CD4-positive, alpha-beta T cell (primary cell): Measurements from ENCODE around the gene GGT7. TPM values are rescaled to one million over a fixed set of nuclear protein-coding genes. Genes with fewer than 3 reads are reported as not detected.

Experiments used
- ATAC-seq: fragments of 200-7000 bp; cut with Tn5 transposase; one replicate; pipeline ENCODE4 v1.10.0; 2022; ENCODE audit warnings: mild to moderate bottlenecking; ENCODE audit not compliant: poor library complexity
- CTCF ChIA-PET: fragments of 350-600 bp; sonication (Branson Sonifier 250); formaldehyde crosslinking; loops from one replicate; lab custom pipeline; 2021; ENCODE audit warnings: antibody characterized with exemption, inconsistent platforms; lab: Charles Lee
- POLR2A ChIA-PET: fragments of 350-600 bp; sonication (Branson Sonifier 250); formaldehyde crosslinking; loops from one replicate; lab custom pipeline; 2021; ENCODE audit warnings: antibody characterized with exemption, inconsistent platforms; lab: Charles Lee
- DNase-seq, 14 experiments: peaks; one replicate each; pipeline ENCODE4 v3.0.0-alpha.2; 2013 to 2020; ENCODE audit warnings: mixed read lengths in 2 of 14
- H3K27ac ChIP-seq, 2 donors: one replicate each; pipeline versions ENCODE4 v1.5.1 to v1.7.0; 2013; ENCODE audit warnings: low read length in 2 of 2, low read depth in 1 of 2, mild to moderate bottlenecking in 1 of 2
- H3K27me3 ChIP-seq, 2 experiments: 1 replicate in 1 of 2; 2 replicates in 1 of 2; pipeline versions ENCODE4 v1.6.1 to v1.7.0; 2013; ENCODE audit warnings: low read length in 2 of 2, control low read depth in 1 of 2, mild to moderate bottlenecking in 1 of 2, moderate library complexity in 1 of 2; ENCODE audit not compliant: insufficient read depth in 2 of 2, control insufficient read depth in 1 of 2
- H3K36me3 ChIP-seq: one replicate; pipeline ENCODE4 v1.6.1; 2013; ENCODE audit warnings: low read length, control low read depth; ENCODE audit not compliant: insufficient read depth
- H3K4me1 ChIP-seq: one replicate; pipeline ENCODE4 v1.6.1; 2013; ENCODE audit warnings: low read length, control low read depth; ENCODE audit not compliant: insufficient read depth
- H3K4me3 ChIP-seq: one replicate; pipeline ENCODE4 v1.5.1; 2013; ENCODE audit warnings: mild to moderate bottlenecking, low read length, moderate library complexity
- H3K9me3 ChIP-seq, 2 experiments: 1 replicate in 1 of 2; 2 replicates in 1 of 2; pipeline versions ENCODE4 v1.6.1 to v1.7.0; 2013; ENCODE audit warnings: low read length in 2 of 2, mild to moderate bottlenecking in 2 of 2, control low read depth in 1 of 2, moderate library complexity in 1 of 2; ENCODE audit not compliant: control insufficient read depth in 1 of 2, insufficient read depth in 1 of 2
- H3K27ac Mint-ChIP-seq: one replicate; pipeline ENCODE4 v1.8.0; 2020; ENCODE audit warnings: mixed read lengths
- H3K27me3 Mint-ChIP-seq: one replicate; pipeline ENCODE4 v1.8.0; 2021; ENCODE audit warnings: mixed read lengths
- H3K36me3 Mint-ChIP-seq: one replicate; pipeline ENCODE4 v1.8.0; 2021; ENCODE audit warnings: low read depth, mixed read lengths
- H3K4me1 Mint-ChIP-seq: one replicate; pipeline ENCODE4 v1.8.0; 2021; ENCODE audit warnings: low read depth, mixed read lengths
- H3K4me3 Mint-ChIP-seq: one replicate; pipeline ENCODE4 v1.8.0; 2020; ENCODE audit warnings: mild to moderate bottlenecking, mixed read lengths
- H3K9me3 Mint-ChIP-seq: one replicate; pipeline ENCODE4 v1.8.0; 2020; ENCODE audit warnings: mixed read lengths
- intact Hi-C, 2 experiments: fragments of 100-400 bp; cut with DNase I in 1 of 2; cut with micrococcal nuclease in 1 of 2; formaldehyde crosslinking; loops; one replicate each; pipeline versions ENCODE4 v1.15.1 to v1.9.0; 2023 to 2025; cut with DNase I, micrococcal nuclease
- total RNA-seq, 174 experiments: library from RNA in 2 of 174; stranded (reverse) in 2 of 174; gene quantifications; one replicate each; pipeline ENCODE4 v1.2.3 and lab custom pipeline; 2021 to 2026
- TF ChIP-seq, protein P1 (sequence below): fragments of 200-600 bp; IDR thresholded peaks from one replicate; pipeline ENCODE4 v1.8.0; 2022; ENCODE audit warnings: antibody characterized with exemption, mild to moderate bottlenecking

Gene GGT7
- total RNA-seq, 2 experiments from 2014 or later, result 32.4 to 32.6 TPM

DNA sequence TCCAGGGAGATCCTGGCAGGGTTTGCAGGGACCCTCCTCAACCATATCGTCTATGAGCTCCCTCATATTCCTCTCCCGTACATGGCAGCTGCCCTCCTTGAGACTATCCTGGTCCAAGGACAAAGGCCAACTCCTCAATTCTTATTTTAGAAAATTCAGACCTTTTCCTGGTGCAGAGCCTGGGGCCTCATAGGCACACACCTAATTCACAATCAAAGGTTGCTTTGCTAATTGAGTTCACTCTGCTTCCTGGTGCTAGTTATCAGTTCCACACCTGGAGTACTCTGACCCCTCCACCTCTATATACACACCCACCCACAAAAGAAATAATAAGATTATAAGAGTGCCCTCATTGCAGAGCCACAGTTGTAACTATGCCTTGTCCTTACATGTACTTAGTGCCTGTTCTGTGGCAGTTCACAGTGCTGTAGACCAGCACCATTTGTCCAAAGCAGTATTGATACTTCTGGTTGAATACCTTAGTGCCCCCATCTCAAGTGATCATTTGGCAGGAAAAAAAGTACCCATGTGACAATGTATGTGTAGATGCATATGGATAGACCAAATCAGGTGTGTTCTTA lies 44.2 kb upstream of the GGT7 start:
- Mint-ChIP-seq H3K27me3 (no peaks in the 10 kb centered on the region), H3K27ac (no peak overlapping the region), H3K4me1 (peaks cover 21% of the 10 kb centered on the region), H3K36me3 (peaks cover 24% of the 10 kb centered on the region), H3K9me3 (no peaks in the 10 kb centered on the region), H3K4me3 (no peak overlapping the region)
- Histone ChIP-seq H3K4me1 (peaks cover 12% of the 10 kb centered on the region), H3K27ac (no peak overlapping the region), H3K9me3 (no peaks in the 10 kb centered on the region), H3K27me3 (no peaks in the 10 kb centered on the region), H3K4me3 (no peak overlapping the region), H3K36me3 (peaks cover 9% of the 10 kb centered on the region)
- TF ChIP-seq, protein P1, sequence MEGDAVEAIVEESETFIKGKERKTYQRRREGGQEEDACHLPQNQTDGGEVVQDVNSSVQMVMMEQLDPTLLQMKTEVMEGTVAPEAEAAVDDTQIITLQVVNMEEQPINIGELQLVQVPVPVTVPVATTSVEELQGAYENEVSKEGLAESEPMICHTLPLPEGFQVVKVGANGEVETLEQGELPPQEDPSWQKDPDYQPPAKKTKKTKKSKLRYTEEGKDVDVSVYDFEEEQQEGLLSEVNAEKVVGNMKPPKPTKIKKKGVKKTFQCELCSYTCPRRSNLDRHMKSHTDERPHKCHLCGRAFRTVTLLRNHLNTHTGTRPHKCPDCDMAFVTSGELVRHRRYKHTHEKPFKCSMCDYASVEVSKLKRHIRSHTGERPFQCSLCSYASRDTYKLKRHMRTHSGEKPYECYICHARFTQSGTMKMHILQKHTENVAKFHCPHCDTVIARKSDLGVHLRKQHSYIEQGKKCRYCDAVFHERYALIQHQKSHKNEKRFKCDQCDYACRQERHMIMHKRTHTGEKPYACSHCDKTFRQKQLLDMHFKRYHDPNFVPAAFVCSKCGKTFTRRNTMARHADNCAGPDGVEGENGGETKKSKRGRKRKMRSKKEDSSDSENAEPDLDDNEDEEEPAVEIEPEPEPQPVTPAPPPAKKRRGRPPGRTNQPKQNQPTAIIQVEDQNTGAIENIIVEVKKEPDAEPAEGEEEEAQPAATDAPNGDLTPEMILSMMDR, result no peak
- ChIA-PET CTCF (interaction anchor here (1.3 kb wide), 1 partner anchor 36 kb away, joined by 4 read pairs; no protein-coding TSS in a partner anchor), POLR2A (no interaction called here)
- intact Hi-C loops, result no loop called here
- no peak for ATAC-seq
- no peak for DNase-seq

DNA sequence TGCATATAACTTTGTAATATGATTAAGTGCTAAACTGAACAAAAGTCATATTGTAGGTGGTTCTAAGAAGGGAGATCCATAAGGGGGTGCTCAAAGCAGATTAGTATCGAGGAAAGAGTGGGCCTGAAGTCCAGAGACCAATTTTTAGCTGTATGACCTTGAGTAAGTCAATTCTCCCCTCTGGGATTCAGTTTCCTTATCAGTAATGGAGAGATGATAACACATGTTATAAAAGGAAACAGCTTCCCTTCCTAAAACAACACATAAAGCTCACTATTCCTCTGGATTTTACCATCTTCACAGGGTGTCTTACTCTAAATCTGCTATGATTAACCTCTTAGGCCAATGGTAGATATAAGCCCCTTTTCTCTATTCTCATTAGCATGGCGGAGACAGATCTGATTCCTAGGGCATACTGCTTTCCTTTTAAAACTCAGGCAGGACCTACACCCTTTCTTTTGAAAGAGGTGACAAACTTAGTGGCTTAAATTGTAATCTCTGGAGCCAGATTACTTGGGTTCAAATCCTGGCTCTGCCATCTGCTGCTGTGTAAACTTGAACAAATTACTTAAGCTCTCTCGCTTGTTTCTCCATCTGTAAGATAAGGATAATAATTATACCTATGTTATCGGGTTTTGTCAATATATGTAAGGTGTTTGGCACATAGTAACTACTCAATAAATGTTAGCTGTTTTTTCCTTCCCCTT lies 43.2 kb upstream of the GGT7 start:
- CTCF ChIA-PET, result interaction anchor here (1.3 kb wide), 1 partner anchor 35 kb away, joined by 4 read pairs; no protein-coding TSS in a partner anchor
- Histone ChIP-seq H3K4me3 (no peak overlapping the region), H3K9me3 (no peaks in the 10 kb centered on the region), H3K36me3 (peaks cover 2% of the 10 kb centered on the region), H3K27me3 (no peaks in the 10 kb centered on the region), H3K27ac (no peak overlapping the region), H3K4me1 (peaks cover 12% of the 10 kb centered on the region)
- H3K27me3 Mint-ChIP-seq, result no peaks in the 10 kb centered on the region
- DNase-seq (no peak), ATAC-seq (no peak)
- intact Hi-C loops, result no loop called here
- TF ChIP-seq, protein P1, result no peak
- H3K27ac Mint-ChIP-seq, result no peak overlapping the region
- no peaks in the 10 kb centered on the region for H3K9me3 Mint-ChIP-seq
- no peak overlapping the region for H3K4me3 Mint-ChIP-seq
- POLR2A ChIA-PET, result no interaction called here
- H3K4me1 Mint-ChIP-seq, result peaks cover 21% of the 10 kb centered on the region
- peaks cover 20% of the 10 kb centered on the region for H3K36me3 Mint-ChIP-seq

DNA sequence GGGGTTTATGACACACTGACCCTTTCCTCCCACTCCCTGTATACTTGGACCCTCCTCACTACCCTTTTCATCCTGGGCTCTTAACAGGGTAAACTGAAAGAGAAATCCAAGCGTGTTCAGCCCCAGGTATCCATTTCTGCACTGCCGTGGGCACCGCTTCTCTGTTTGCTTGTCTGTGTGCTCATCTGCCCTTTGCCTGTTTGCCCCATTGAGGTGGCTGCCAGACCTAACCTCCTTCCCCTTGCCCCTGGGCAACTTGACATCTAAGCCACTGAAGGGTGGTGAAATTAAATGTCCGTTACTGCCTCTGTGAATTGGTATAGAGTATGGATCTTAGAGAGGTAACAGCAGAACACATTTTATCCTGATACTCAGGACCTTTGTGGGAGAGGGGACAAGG lies 42.5 kb upstream of the GGT7 start:
- Histone ChIP-seq H3K4me3 (no peak overlapping the region), H3K27me3 (no peaks in the 10 kb centered on the region), H3K36me3 (no peaks in the 10 kb centered on the region), H3K9me3 (no peaks in the 10 kb centered on the region), H3K27ac (no peak overlapping the region), H3K4me1 (peaks cover 12% of the 10 kb centered on the region)
- no peak overlapping the region for H3K4me3 Mint-ChIP-seq
- no peak for DNase-seq
- H3K36me3 Mint-ChIP-seq, result peaks cover 14% of the 10 kb centered on the region
- H3K4me1 Mint-ChIP-seq, result peaks cover 21% of the 10 kb centered on the region
- H3K27ac Mint-ChIP-seq, result no peak overlapping the region
- H3K27me3 Mint-ChIP-seq, result no peaks in the 10 kb centered on the region
- ChIA-PET POLR2A (no interaction called here), CTCF (no interaction called here)
- no peak for ATAC-seq
- TF ChIP-seq, protein P1, result no peak
- H3K9me3 Mint-ChIP-seq, result no peaks in the 10 kb centered on the region
- intact Hi-C loops, result no loop called here
